ENCODE data around the gene PDIA5.

- TF ChIP-seq CTCF (IDR thresholded peaks at IDR 0.05) (peak; percentile 26 to 53 (median 40)), POLR2A (IDR thresholded peaks at IDR 0.05) (no peak), EP300 (IDR thresholded peaks at IDR 0.05) (no peak)
These were observed 38.5 kb upstream of the PDIA5 start for GRCh38 chr3:123028233-123028828.
